ENCODE results near the gene VWA8.

VWA8 gene

GRCh38 chr13:41610404-41610803 lies 350.5 kb downstream of the VWA8 start:
- DNase-seq = no peak

GRCh38 chr13:41609828-41610227 lies 351.1 kb downstream of the VWA8 start:
- DNase-seq = no peak

GRCh38 chr13:41608839-41609177 lies 352.1 kb downstream of the VWA8 start:
- no peak for DNase-seq

GRCh38 chr13:41608111-41608838 lies 352.6 kb downstream of the VWA8 start:
- no peak for DNase-seq

GRCh38 chr13:41606646-41607045 lies 354.3 kb downstream of the VWA8 start:
- no peak for DNase-seq

- DNase-seq = no peak
Measured at GRCh38 chr13:41605319-41606285, 355.3 kb downstream of the VWA8 start.

GRCh38 chr13:41603917-41604316 lies 357.0 kb downstream of the VWA8 start:
- DNase-seq = no peak

- DNase-seq = no peak
Measured at GRCh38 chr13:41601718-41602445, 359.0 kb downstream of the VWA8 start.

- DNase-seq = no peak
Measured at GRCh38 chr13:41599619-41600018, 361.3 kb downstream of the VWA8 start.

GRCh38 chr13:41597348-41598041 lies 363.4 kb downstream of the VWA8 start:
- DNase-seq = no peak

- no peak for DNase-seq
Measured at GRCh38 chr13:41596190-41596589, 364.7 kb downstream of the VWA8 start.

GRCh38 chr13:41595298-41595697 lies 365.6 kb downstream of the VWA8 start:
- DNase-seq = no peak

- no peak for DNase-seq
Measured at GRCh38 chr13:41590643-41591042, 370.3 kb downstream of the VWA8 start.

GRCh38 chr13:41590122-41590521 lies 370.8 kb downstream of the VWA8 start:
- no peak for DNase-seq

- no peak for DNase-seq
Measured at GRCh38 chr13:41589434-41589833, 371.5 kb downstream of the VWA8 start.

- peak in 1 of 2 experiments; percentile 11 for DNase-seq
Measured at GRCh38 chr13:41588899-41589298, 372.0 kb downstream of the VWA8 start.

GRCh38 chr13:41588448-41588847 lies 372.5 kb downstream of the VWA8 start:
- no peak for DNase-seq

- no peak for DNase-seq
Measured at GRCh38 chr13:41587490-41587889, 373.4 kb downstream of the VWA8 start.

- no peak for DNase-seq
Measured at GRCh38 chr13:41586216-41586615, 374.7 kb downstream of the VWA8 start.

GRCh38 chr13:41582027-41582463 lies 378.9 kb downstream of the VWA8 start:
- DNase-seq = no peak

GRCh38 chr13:41580345-41580744 lies 380.6 kb downstream of the VWA8 start:
- DNase-seq = no peak

- DNase-seq = no peak
Measured at GRCh38 chr13:41579881-41580280, 381.0 kb downstream of the VWA8 start.

- no peak for DNase-seq
Measured at GRCh38 chr13:41579168-41579567, 381.7 kb downstream of the VWA8 start.
